HG03175 (cell line): ENCODE data around the gene TNFSF15.
A peak's percentile ranks its signal among the peaks of the same experiment; 100 is the strongest.

ENCODE experiments used
- ATAC-seq: cut with Tn5 transposase; IDR thresholded peaks from one replicate; pipeline ENCODE4 v1.9.1; 2021; ENCODE audit warnings: mild to moderate bottlenecking, moderate library complexity; ENCODE audit not compliant: unreplicated experiment

TNFSF15 gene

GRCh38 chr9:114790521-114790920 lies 15.3 kb downstream of the TNFSF15 start:
- no peak for ATAC-seq

- no peak for ATAC-seq
These were observed 16.8 kb downstream of the TNFSF15 start for GRCh38 chr9:114789006-114789405.

GRCh38 chr9:114787781-114788498 lies 17.9 kb downstream of the TNFSF15 start:
- no peak for ATAC-seq

GRCh38 chr9:114787214-114787613 lies 18.6 kb downstream of the TNFSF15 start:
- no peak for ATAC-seq

GRCh38 chr9:114785866-114786650 lies 19.8 kb downstream of the TNFSF15 start:
- no peak for ATAC-seq

- ATAC-seq: no peak
These were observed 21.0 kb downstream of the TNFSF15 start for GRCh38 chr9:114784721-114785279.

- no peak for ATAC-seq
These were observed 23.3 kb downstream of the TNFSF15 start for GRCh38 chr9:114782586-114782985.

GRCh38 chr9:114779352-114779845 lies 26.4 kb downstream of the TNFSF15 start:
- no peak for ATAC-seq

- ATAC-seq: no peak
These were observed 27.8 kb downstream of the TNFSF15 start for GRCh38 chr9:114777821-114778609.

GRCh38 chr9:114776683-114777399 lies 29.0 kb downstream of the TNFSF15 start:
- no peak for ATAC-seq

GRCh38 chr9:114775981-114776380 lies 29.9 kb downstream of the TNFSF15 start:
- no peak for ATAC-seq

- ATAC-seq: no peak
These were observed 30.7 kb downstream of the TNFSF15 start for GRCh38 chr9:114775121-114775520.

- ATAC-seq: peak; percentile 70
These were observed 31.3 kb downstream of the TNFSF15 start for GRCh38 chr9:114774524-114774923.

- ATAC-seq: no peak
These were observed 34.0 kb downstream of the TNFSF15 start for GRCh38 chr9:114771889-114772288.

GRCh38 chr9:114770991-114771390 lies 34.8 kb downstream of the TNFSF15 start:
- ATAC-seq: no peak

- no peak for ATAC-seq
These were observed 36.2 kb downstream of the TNFSF15 start for GRCh38 chr9:114769624-114770023.

GRCh38 chr9:114763220-114763619 lies 42.6 kb downstream of the TNFSF15 start:
- no peak for ATAC-seq

GRCh38 chr9:114761523-114761922 lies 44.3 kb downstream of the TNFSF15 start:
- no peak for ATAC-seq

GRCh38 chr9:114759512-114760341 lies 46.1 kb downstream of the TNFSF15 start:
- ATAC-seq: no peak
